GM12878 (cell line): ENCODE measurements around the gene ASCC2. TPM values are rescaled to one million over a fixed set of nuclear protein-coding genes. Genes with fewer than 3 reads are reported as not detected.

Experiments
- ATAC-seq: fragments of 200-7000 bp; cut with Tn5 transposase; 3 replicates; pipeline ENCODE4 v1.9.1; 2020; ENCODE audit warnings: mild to moderate bottlenecking, moderate library complexity
- BruUV-seq: library from RNA; stranded (reverse); fragments of 400-500 nt; replicated peaks from 2 replicates; lab custom pipeline; 2021; lab: Mats Ljungman, UMichigan
- CTCF ChIA-PET: fragments of 300-600 bp; sonication (Branson Sonifier 250); formaldehyde crosslinking; extraction: SDS; loops from one replicate; lab custom pipeline; 2021; ENCODE audit warnings: inconsistent platforms; lab: Yijun Ruan, JAX
- POLR2A ChIA-PET: fragments of 350-600 bp; formaldehyde crosslinking; extraction: SDS; loops from one replicate; lab custom pipeline; 2021; ENCODE audit warnings: inconsistent platforms; lab: Charles Lee
- RAD21 ChIA-PET: fragments of 300-600 bp; sonication (Branson Sonifier 250); formaldehyde crosslinking; loops from one replicate; lab custom pipeline; 2023; ENCODE audit warnings: antibody characterized with exemption; ENCODE audit not compliant: unreplicated experiment; lab: Charles Lee
- SMC1A ChIA-PET: fragments of 300-600 bp; sonication (Branson Sonifier 250); formaldehyde crosslinking; loops from one replicate; lab custom pipeline; 2023; ENCODE audit not compliant: unreplicated experiment, uncharacterized antibody; lab: Charles Lee
- DNase-seq: peaks from one replicate; pipeline ENCODE4 v3.0.0-alpha.2; 2011; ENCODE audit warnings: low read depth, low spot score
- FAIRE-seq: peaks from 3 replicates; lab custom pipeline; 2011; peaks lifted over from hg19 to GRCh38; lab: Jason Lieb, UNC
- H2AFZ ChIP-seq: 2 replicates; pipeline ENCODE4 v1.6.0; 2011; ENCODE audit warnings: low read depth, low read length, control low read depth; ENCODE audit not compliant: control insufficient read depth
- H3K27ac ChIP-seq: 2 replicates; pipeline ENCODE4 v1.5.1; 2011; ENCODE audit warnings: control low read depth; ENCODE audit not compliant: control insufficient read depth, insufficient read depth
- H3K27me3 ChIP-seq, 2 experiments: replicated peaks in 1 of 2; 2 replicates each; pipeline versions ENCODE4 v1.6.0 to v1.6.1; 2011; ENCODE audit warnings: low read length in 1 of 2; ENCODE audit not compliant: control insufficient read depth in 2 of 2, insufficient read depth in 2 of 2
- H3K36me3 ChIP-seq, 2 experiments: 2 replicates each; pipeline ENCODE4 v1.5.1; 2011; ENCODE audit warnings: low read length in 1 of 2; ENCODE audit not compliant: control insufficient read depth in 2 of 2, insufficient read depth in 2 of 2
- H3K4me1 ChIP-seq: 2 replicates; pipeline ENCODE4 v1.6.1; 2011; ENCODE audit warnings: mild to moderate bottlenecking, low read length, moderate library complexity, mixed read lengths; ENCODE audit not compliant: control insufficient read depth, insufficient read depth
- H3K4me2 ChIP-seq: 2 replicates; pipeline ENCODE4 v1.6.0; 2011; ENCODE audit warnings: control low read depth; ENCODE audit not compliant: control insufficient read depth, insufficient read depth
- H3K4me3 ChIP-seq: fragments of 200-600 bp; sonication (generic); 2 replicates; pipeline ENCODE4 v1.5.1; 2016
- H3K79me2 ChIP-seq: 2 replicates; pipeline ENCODE4 v1.6.0; 2011; ENCODE audit warnings: low read length; ENCODE audit not compliant: control insufficient read depth, insufficient read depth
- H3K9ac ChIP-seq: 2 replicates; pipeline ENCODE4 v1.8.0; 2011; ENCODE audit warnings: low read length, control low read depth, mixed read lengths; ENCODE audit not compliant: control insufficient read depth, insufficient read depth
- H3K9me3 ChIP-seq: replicated peaks from 3 replicates; pipeline ENCODE4 v1.5.1; 2011; ENCODE audit warnings: mild to moderate bottlenecking, low read length; ENCODE audit not compliant: control insufficient read depth, insufficient read depth
- H4K20me1 ChIP-seq: 2 replicates; pipeline ENCODE4 v1.6.0; 2011; ENCODE audit not compliant: control insufficient read depth, insufficient read depth
- CEBPB ChIP-seq, 2 experiments: fragments of 150-350 bp in 1 of 2; IDR thresholded peaks; 2 replicates each; pipeline ENCODE4 v1.6.1; 2012 to 2014; ENCODE audit warnings: low read depth in 2 of 2, low read length in 2 of 2, borderline replicate concordance in 1 of 2, inconsistent platforms in 1 of 2
- CEBPZ ChIP-seq: fragments of 150-350 bp; IDR thresholded peaks from 2 replicates; pipeline ENCODE4 v1.6.1; 2016; ENCODE audit warnings: low read depth, low read length
- CHD1 ChIP-seq: IDR thresholded peaks from 2 replicates; pipeline ENCODE4 v1.6.1; 2012; ENCODE audit warnings: low read depth, low read length, improper control_type of control experiment
- CHD4 ChIP-seq: fragments of 200-600 bp; sonication (generic); IDR thresholded peaks from 2 replicates; pipeline ENCODE4 v1.6.1; 2016; ENCODE audit warnings: mild to moderate bottlenecking
- HDAC2 ChIP-seq: fragments of 200-600 bp; sonication (generic); IDR thresholded peaks from 2 replicates; pipeline ENCODE4 v1.6.1; 2017
- SMARCA5 ChIP-seq: fragments of 450-650 bp; IDR thresholded peaks from 2 replicates; pipeline ENCODE4 v1.6.1; 2017; ENCODE audit warnings: mild to moderate bottlenecking
- WGBS: methylation state at CpG from one replicate; pipeline ENCODE4 v1.1.6; 2016; ENCODE audit warnings: low lambda C conversion rate; ENCODE audit not compliant: insufficient replicate concordance, insufficient coverage; ENCODE audit errors: missing lambda C conversion rate; 5-methylcytosine and 5-hydroxymethylcytosine counted together
- in situ Hi-C: fragments of 300-500 bp; cut with MboI; formaldehyde crosslinking; loops from 9 replicates; pipeline ENCODE4 v1.14.3; 2018; ENCODE audit warnings: mixed read lengths
- intact Hi-C: fragments of 100-400 bp; cut with micrococcal nuclease; formaldehyde crosslinking; loops from one replicate; pipeline ENCODE4 v1.14.2; 2022; ENCODE audit not compliant: unreplicated experiment
- polyA plus RNA-seq, 11 experiments: library from polyadenylated mRNA; depleted of rRNA in 4 of 11; unstranded in 6 of 11; stranded (reverse) in 5 of 11; fragments of >200 nt; fragmentation: Nextera tagmentation in 4 of 11; fragmentation: Illumina TruSeq in 1 of 11; extraction: Ambion mirVana in 4 of 11; extraction: Trizol in 1 of 11; gene quantifications; 1 replicate in 1 of 11; 2 replicates in 10 of 11; pipeline versions ENCODE4 v1.2.1 to v1.2.3, GENCODE V29; 2011 to 2016; ENCODE audit warnings: inconsistent platforms in 2 of 11, missing spikeins in 2 of 11, low read depth in 1 of 11
- total RNA-seq, 4 experiments: library from RNA; depleted of rRNA in 3 of 4; stranded (reverse); fragments of >200 nt in 3 of 4; fragmentation: Illumina TruSeq in 1 of 4; extraction: Trizol in 1 of 4; gene quantifications; 2 replicates each; pipeline versions ENCODE4 v1.2.1 to v1.2.3, GENCODE V29; 2013 to 2021

The ASCC2 gene
- total and polyA plus RNA-seq, 10 of the 15 experiments (the other 5 are each of a cell fraction or from before 2014, with no cell fraction given), result 5.3 to 91.4 (median 56.5) TPM

- Histone ChIP-seq H3K27ac (no peak overlapping the region), H3K27me3 (no peaks in the 10 kb centered on the region), H4K20me1 (no peaks in the 10 kb centered on the region), H3K9me3 (no peaks in the 10 kb centered on the region), H3K9ac (no peak overlapping the region), H3K4me1 (no peaks in the 10 kb centered on the region), H3K36me3 (peaks cover 13 to 39% of the 10 kb centered on the region in 2 experiments; a peak in 3 of 4 replicates), H3K79me2 (no peaks in the 10 kb centered on the region), H3K4me3 (no peak overlapping the region), H2AFZ (no peak overlapping the region)
- 69% methylated on average over 2 of the region's 2 CpGs for WGBS
- ChIA-PET CTCF (interaction anchor here (2.1 kb wide), 1 partner anchor 198 kb away, joined by 5 read pairs; no protein-coding TSS in a partner anchor), RAD21 (no interaction called here), SMC1A (interaction anchor here (1.4 kb wide), 1 partner anchor 200 kb away, joined by 4 read pairs; no protein-coding TSS in a partner anchor)
- TF ChIP-seq CEBPB (IDR thresholded peaks at IDR 0.05; ENCODE audit: borderline replicate concordance in 1 of 2, low read depth in 2 of 2, low read length in 2 of 2) (no peak), CHD4 (no peak)
- TF ChIP-seq, all 136 proteins: peak for 0
- POLR2A ChIA-PET, result no interaction called here
- FAIRE-seq (no peak), ATAC-seq (no peak), DNase-seq (no peak)
- no TSS peak for BruUV-seq
- in situ Hi-C loops (no loop called here), intact Hi-C loops (no loop called here)
- H3K4me2 ChIP-seq, result no peak overlapping the region
Observed at GRCh38 chr22:29804985-29805384, 33.1 kb downstream of the ASCC2 start.

DNA sequence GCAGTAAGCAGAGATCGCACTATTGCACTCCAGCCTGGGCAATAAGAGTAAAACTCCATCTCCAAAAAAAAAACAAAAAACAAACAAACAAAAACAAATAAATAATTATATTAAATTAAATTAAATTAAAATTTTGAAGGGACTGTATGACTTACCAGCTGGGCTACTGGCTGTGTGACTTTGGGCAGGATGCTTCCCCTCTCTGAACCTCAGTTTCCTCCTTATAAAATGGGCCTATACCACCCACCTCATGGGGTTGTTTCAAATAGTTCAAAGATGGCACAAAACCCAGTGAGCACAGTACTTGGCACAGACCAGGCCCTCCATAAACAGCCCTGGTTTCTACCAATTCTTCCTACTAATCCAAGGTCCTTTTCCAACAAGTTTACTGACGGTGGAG, 34.9 kb downstream of the ASCC2 start:
- intact Hi-C loops, result no loop called here
- SMC1A ChIA-PET, result no interaction called here
- no peak overlapping the region for H3K4me2 ChIP-seq
- POLR2A ChIA-PET, result no interaction called here
- peaks cover 11 to 47% of the 10 kb centered on the region in 2 experiments; a peak in 3 of 4 replicates for H3K36me3 ChIP-seq
- ATAC-seq, result no peak
- H2AFZ ChIP-seq, result no peak overlapping the region
- H3K79me2 ChIP-seq, result no peaks in the 10 kb centered on the region
- no peaks in the 10 kb centered on the region for H3K27me3 ChIP-seq
- RAD21 ChIA-PET, result no interaction called here
- CTCF ChIA-PET, result interaction anchor here (1.3 to 2.1 kb wide), 2 partner anchors 10 to 200 kb away, joined by 3 to 5 read pairs; no protein-coding TSS in a partner anchor
- no peak for TF ChIP-seq SMARCA5
- TF ChIP-seq CEBPZ, result no peak
- no peak for TF ChIP-seq CHD1
- no peak for TF ChIP-seq HDAC2
- in situ Hi-C loops, result no loop called here
- H3K9ac ChIP-seq, result no peak overlapping the region
- BruUV-seq, result no TSS peak
- H3K4me1 ChIP-seq, result peaks cover 10% of the 10 kb centered on the region
- H3K4me3 ChIP-seq, result no peak overlapping the region
- H3K27ac ChIP-seq, result no peak overlapping the region
- no peaks in the 10 kb centered on the region for H3K9me3 ChIP-seq
- WGBS, result 92% methylated on average over 2 of the region's 2 CpGs
- no peak for DNase-seq
- FAIRE-seq, result no peak
- H4K20me1 ChIP-seq, result no peaks in the 10 kb centered on the region
